NT2/D1 (cell line): ENCODE results near the gene FCRLA.

Source experiments
- YY1 ChIP-seq: IDR thresholded peaks from 2 replicates; pipeline ENCODE4 v1.6.1; 2011; ENCODE audit not compliant: insufficient read length, insufficient read depth
- ZNF274 ChIP-seq: IDR thresholded peaks from 2 replicates; pipeline ENCODE4 v1.6.1; 2011; ENCODE audit warnings: mild to moderate bottlenecking, low read depth, low read length

DNA sequence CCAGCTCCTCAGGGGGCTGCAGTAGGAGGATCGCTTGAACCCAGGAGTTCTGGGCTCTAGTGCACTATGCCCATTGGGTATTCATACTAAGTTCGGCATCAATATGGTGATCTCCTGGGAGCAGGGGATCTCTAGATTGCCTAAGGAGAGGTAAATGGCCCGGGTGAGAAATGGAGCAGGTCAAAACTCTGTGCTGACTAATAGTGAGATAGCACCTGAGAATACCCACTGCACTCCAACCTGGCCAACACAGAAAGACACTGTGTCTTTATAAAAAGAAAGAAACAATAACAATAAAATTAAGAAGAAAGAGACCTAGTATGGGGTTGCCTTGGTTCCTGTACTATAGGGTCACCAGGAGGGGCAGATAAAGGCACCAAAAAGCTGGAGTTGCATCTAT, 28.8 kb downstream of the FCRLA start:
- TF ChIP-seq YY1 (no peak), ZNF274 (no peak)
